SK-N-MC (cell line): ENCODE data around the gene GLB1L3.

Experiments
- EZH2 ChIP-seq: fragments of 200-600 bp; sonication (generic); IDR thresholded peaks from one replicate; pipeline ENCODE4 v1.6.1; 2017; ENCODE audit warnings: antibody characterized with exemption
- POLR2AphosphoS5 ChIP-seq: IDR thresholded peaks from 2 replicates; pipeline ENCODE4 v1.6.1; 2012; ENCODE audit warnings: mild to moderate bottlenecking, low read depth, low read length, borderline replicate concordance

- TF ChIP-seq EZH2 = no peak
- TF ChIP-seq POLR2AphosphoS5 = no peak
These were observed 6.2 kb downstream of the GLB1L3 start for GRCh38 chr11:134282121-134283045.
